HG02678 (cell line): Measurements from ENCODE around the gene YARS1.

Experiments used
- ATAC-seq: cut with Tn5 transposase; IDR thresholded peaks from one replicate; pipeline ENCODE4 v1.9.1; 2021; ENCODE audit warnings: mild to moderate bottlenecking, moderate library complexity; ENCODE audit not compliant: unreplicated experiment

YARS1 gene

DNA sequence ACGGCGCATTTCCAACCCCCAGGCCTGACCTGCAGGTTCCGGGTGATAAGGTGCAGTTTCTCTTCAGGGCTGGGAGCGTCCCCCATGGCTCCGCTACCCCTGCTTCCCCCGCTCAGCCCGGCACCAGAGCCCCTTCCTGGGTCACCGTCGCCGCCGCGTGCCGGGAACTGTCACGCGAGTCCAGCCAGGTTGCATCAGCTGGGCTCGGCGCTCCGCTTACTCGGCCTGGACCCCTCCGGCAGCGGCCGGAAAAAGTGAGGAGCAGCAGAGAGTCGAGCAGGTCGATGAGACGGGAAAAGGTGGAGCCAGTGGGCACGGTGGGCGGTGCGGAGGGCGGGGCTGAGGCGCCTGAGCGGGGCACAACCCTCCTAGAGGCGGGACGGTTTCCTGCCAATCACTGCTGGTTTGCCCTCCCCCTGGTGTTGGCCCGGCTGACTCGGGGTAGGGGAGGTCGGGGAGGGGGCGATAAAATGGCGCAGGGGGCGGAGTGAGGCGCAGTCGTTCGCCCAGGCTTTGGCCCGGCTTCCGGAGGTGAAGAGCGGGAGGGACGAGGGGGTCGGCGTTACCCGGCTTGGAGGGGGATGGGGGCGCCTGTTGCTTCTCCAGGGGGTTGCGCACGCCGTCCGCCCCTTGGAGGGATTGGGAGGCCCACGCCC lies at the start of gene YARS1, which contains the start of gene S100PBP:
TSS of gene YARS1 (minus strand) at position 200 of the 656 bp plus-strand sequence. CDS start at position 86, 114 bp downstream.
TSS of gene S100PBP (plus strand) at position 495 of the 656 bp plus-strand sequence. CDS start 8,447 bp downstream, outside the sequence.
- ATAC-seq, result peak; percentile 87

DNA sequence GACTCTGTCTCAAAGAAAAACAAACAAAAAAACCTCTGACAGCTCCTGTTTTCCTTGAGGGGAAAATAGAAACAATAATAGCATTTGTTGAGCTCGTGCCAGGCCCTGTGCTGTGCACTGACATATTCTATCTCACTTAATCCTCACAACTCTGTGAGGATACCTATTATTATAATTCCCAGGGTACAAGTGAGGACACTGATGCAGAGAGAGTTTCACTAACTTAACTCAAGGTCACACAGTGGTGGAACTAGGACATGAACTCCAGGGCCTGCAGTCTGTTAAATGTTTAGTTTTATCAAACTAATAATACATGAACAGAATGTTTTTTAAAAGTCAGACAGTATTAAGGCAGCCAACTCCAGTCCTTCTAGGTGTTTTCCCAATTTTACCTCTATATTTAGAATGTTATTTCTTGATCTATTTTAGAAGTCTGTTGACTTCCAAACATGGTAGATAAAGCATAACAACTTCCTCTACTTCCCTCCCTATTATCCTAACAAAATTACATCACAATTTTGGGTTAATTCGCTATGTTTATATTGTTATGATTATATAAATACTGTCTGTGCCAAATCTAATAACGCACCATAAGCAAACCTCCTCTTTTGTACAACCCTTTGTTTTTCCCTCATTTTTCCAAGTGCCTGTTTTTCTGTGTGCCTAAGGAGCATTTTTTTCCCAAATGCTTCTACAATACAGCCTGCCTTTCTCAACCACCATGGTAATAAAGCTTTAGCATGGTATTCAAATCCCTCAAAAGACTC lies 48.7 kb upstream of the YARS1 start:
- no peak for ATAC-seq

DNA sequence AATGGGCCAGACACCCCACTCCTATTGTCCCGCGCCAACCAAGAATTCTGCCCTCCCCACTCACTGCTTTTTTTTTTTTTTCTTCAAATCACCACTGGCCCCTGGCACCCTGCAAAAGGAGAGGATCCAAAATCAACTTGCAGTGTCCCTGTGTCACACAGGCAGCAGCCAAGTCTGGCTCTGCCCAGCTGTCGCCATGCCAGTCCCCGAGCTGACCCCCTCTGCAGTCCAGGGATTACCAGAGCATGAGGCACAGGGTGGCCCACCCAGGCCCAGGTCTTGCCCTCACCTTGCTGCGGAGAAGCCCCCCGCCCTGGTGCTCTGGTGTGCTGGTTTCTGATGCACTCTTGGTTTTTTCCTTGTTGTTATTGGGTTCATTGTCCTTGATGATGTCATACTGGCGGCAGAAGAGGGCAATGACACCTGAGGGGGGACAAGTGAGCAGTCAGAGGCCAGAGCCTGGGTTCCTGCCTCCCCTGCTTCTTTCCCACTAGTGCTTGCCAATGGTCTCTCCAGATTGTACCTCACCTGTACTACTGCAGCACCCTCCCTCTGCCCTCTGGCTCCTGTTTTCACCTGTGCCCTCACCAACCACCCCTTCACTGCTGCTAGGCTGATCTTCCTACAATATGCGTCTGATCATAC lies 47.3 kb upstream of the YARS1 start:
- ATAC-seq, result no peak

DNA sequence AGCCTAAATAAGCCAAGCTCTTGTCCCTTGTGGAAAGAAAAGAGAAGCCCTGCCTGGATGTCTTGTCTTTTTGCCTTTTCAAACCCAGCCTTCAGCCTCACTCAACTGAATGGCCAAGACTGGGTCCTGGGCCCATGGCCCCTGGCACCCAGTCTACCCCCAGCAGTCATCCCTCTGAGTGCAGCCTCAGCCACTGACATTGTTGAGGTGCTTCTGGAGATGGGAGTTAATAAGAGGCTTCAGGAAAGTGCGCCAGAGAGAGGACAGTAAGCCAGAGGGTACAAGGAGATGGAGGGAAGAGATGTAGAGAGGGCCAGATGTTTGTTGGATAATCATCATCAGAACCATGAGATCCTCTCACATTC lies 46.7 kb upstream of the YARS1 start:
- ATAC-seq, result no peak

DNA sequence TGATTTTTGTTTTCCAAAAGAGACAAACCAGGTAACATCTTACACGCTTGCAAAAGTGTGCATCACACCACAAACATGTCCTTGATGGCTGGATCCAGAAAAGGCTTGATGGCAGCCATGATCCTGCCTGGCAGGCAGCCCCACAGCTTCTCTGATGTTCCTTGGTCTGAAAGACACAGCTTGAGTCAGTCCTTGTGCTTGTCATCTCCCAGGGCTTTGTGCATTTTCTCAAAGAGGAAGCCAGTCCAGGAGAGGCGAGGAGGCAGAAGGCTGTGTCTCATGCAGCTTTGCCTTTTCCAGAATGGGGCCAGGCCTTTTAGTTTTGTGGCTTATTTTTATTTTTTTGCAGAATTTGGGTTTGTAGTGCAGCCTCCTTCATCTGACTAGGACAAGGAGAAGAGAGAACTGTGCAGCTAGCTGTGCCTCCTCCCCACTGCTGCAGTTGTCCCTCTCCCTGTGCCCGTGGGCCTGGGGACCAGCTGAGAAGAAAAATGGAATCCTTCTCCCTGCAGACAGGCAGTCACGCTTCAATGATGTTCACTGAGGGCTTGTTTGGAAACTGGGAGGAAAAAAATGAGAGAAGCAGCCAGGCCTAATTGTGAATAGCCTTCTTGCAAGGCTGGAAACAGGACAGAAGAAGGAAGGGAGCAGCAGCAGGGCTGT lies 46.2 kb upstream of the YARS1 start:
- no peak for ATAC-seq

DNA sequence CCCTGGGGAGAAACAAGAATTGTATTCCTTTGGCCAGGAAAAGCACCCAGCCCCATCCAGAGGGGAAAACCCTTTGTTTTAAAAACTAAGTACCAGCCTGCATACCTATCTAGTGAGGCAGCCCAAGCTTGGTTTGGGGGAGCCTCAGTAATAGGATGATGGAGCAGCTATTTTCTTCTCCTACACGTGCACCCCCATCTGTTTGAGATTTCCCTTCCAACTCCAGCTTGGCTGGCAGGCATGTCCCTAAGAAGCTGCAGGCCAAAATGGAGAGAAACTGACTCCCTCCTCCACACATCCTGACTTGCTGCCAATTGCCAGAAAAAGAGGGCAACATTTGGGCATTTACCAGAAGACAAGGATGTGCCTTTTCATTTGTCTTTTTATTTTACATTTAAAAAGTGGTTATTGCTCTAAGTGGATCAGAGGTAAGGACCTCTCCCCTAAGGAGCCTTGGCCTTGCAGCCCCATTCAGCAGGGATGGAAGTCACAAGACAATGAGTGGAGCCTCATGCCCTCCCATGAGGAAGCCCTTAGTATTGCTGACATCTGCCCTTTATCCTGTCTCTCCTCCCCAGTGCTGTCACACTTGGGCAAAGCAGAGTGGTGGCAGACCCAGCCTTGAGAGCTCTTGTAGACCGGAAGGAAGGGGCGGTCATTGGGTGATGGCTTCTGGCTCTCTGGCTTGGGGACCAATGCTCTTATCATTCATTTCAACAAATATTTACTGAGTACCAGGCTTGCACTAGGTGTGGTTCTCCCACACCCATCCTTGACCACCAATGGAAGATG lies 44.9 kb upstream of the YARS1 start:
- no peak for ATAC-seq

DNA sequence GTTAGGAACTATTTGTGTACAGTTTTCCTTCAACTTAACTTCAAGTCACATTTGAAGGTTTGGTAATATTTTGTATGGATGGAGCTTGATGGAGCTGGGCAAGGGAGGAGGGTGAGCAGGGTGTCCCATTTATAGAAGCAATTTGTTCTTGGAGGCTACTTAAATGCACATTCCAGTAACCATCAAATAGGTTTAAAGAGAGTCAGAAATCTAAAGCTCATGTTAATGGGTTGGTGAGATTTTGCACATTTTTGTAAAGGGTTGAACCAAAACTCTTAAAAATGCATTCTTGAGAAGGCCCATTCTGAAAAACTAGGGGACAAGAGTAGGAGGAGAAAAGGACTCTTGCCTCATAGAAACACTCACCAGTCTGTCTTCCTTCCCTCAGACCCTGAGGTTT lies 43.4 kb upstream of the YARS1 start:
- ATAC-seq, result no peak

DNA sequence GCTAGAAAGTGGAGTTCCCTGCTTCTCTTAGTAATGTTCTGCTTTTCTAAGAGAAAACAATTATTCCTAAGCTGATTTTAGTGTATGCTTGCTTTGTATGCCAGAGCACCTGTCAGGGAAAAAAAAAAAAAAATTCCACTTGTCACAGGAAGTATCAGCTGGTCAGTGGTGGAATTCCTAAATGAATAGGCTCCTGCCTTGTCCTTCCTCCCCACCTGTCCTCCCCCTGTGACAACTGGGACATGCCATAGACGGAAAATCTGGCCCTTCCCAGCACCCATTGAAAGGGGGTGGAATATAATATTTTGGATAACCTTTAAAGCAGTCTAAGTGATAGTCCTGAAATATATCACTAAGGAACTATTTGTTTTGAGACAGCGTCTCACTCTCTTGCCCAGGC lies 42.8 kb upstream of the YARS1 start:
- no peak for ATAC-seq

DNA sequence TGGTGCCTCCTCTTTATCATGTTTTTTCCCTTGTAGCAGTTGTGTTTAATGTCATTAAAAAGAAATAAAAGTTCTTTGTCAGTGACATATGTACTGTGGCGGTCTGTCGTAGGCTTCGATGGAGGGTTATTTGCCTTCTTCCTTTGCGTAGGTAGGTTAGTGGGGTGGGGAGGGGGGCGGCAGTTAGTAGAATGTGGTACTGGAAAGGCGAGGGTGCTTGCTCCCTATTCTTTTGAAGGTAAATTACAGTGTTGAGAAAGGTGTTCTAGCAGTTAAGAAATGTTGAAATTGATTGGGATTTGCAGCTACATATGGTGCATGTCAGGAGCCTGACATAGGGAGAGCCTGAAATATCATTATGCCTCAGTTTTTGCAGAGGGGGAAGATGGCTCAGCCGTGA lies 41.6 kb upstream of the YARS1 start:
- ATAC-seq, result no peak

DNA sequence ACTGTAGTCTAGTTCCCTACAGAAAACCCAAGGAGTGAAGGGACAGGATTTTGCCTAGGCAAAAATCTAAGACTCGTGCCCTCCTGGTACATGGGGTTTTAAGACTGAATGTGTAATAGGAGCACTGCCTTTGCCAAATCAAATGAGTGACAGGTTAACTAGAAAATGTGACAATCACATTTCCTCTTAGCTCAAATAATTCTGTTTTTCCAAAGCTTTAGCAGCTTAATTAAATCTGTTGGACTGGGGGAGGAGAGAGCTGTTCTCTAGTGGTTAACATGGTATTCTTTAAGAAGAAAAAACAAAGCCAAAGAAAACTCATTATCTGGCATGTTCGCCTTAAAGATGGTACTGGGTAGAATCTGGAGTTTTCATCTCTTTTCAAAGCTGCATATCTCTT lies 41.0 kb upstream of the YARS1 start:
- no peak for ATAC-seq

DNA sequence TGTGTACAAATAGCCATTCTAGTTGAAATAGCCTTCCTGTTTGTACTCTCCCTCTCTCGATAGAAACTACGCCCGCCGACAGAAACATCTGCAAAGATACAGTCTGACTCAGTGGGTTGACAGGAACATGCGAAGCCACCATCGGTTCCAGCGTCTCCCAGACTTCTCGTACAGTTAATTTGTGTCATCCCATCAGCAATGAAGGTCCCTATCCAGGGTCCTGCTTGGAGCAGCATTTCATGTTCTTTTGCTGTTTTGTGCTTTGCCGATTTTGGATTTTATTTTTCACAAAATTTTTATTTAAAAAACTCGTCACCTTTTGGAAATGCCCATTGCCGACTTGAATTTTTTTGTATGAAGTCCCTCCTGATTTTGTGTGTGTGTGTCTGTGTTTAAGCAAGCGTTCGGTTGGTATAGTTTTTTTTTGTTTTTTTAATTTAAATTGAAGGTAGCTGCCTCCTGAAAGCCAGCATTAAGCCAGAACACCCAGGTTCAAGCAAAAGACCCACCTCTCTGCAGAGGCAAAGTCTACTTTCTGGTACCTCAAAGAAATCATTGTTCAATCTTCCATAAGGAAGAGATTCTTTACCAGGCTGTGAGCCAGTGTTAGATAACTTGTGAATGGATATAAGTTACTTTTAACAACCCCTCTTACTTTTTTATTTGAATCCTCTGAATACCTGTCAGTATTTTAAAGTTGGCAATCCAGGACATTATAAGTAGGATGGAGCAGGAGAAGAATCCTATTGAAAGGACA lies 38.9 kb upstream of the YARS1 start:
- ATAC-seq, result no peak

DNA sequence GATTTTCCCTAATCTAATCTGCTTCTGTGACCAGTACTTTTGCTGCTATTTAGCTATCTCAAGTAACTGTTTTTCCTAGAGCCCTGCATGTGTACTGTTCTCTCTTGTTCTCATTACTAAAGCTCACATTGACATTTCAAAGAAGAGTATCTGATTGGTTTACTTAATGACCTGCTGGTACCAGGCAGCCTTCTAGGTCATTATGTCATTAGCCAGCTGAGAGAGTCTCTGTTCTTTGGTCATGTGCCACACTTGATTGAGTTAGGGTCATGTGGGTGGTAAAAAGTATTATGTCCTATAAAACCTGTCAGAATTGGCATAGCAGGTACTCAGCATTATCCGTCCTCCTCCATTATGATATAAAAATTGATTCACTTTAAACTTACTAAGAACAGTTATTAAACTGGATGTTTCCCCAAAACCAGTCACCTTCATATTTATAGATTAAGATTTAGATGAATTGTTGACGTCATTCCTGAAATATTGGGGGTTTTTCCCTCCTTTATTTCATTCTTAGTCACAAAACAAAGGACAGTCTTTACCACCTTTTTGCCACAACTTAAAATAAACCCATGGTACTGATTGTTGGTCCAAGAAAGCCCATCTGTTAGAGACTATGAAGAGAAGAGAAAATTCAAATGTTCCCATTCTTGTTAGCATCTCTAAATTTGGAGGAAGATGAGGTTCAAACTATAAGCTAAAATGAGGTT lies 31.4 kb upstream of the YARS1 start:
- no peak for ATAC-seq

DNA sequence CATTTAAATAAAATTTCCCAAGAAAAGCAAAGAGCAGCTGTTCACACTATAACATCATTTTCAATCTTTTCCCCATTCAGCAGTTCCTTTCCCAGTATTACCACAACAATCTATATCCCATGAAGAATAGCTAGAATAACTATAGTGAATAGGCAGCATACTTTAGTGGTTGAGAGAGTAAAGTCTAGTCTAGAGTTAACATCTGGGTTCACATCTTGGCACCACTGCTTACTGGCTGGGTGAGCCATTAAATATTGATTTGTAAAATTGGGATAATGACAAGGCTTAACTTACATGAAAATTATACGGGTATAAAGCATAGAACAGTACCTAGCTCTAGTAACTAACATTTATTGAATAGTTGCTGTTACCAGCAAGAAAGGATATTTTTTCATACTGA lies 14.7 kb upstream of the YARS1 start:
- no peak for ATAC-seq

DNA sequence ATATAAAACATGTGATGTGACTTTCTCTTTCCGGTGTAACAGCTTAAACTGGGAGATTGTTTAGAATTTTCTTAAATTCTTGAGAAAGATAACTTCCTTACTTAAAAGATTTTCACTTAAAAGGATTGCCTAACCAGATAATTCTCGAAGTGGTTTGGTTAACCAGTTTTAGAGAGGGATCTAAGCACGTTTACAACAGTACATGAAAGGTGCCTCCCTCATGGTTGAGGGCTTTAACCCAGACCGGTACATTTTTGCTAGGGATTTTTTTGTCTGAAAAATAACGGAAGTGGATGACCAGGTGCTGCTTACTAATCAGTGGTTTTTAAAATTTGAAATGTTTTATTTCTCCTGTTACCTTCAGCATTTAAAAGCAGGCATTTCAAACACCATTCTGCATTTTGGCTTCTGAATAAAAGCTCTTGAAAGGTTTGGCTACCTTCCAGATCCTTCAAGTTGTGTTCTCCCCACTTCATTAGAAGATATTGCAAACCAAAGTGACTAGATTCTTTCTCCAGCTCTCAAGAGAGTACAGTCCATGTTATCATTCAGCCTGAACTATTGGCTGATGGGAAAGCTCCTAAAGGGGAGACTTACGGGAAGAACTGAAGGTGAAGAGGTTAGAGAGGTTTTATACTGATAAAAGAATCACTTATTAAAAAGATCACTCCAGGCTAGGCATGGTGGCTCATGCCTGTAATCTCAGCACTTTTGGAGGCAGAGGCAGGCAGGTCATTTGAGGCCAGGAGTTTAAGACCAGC lies 13.1 kb upstream of the YARS1 start:
- ATAC-seq, result no peak

DNA sequence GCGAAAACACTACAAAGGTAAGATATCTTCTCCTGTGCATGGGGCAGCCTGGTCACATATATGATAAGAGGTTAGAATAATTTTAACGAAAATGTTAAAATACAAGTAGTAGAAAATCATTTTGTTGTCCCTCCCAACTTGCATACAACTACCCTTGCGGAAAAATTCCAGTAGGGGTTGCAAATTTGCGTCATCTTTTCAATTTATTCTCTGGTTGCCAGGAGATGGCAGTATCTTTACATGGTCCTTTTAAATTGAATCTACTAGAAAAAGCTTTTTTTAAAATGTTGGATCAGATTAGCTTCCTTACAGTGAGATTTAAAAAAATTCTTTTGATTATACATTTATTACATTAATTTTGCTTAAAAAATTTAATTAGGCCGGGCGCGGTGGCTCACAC lies 11.2 kb upstream of the YARS1 start:
- ATAC-seq, result no peak

DNA sequence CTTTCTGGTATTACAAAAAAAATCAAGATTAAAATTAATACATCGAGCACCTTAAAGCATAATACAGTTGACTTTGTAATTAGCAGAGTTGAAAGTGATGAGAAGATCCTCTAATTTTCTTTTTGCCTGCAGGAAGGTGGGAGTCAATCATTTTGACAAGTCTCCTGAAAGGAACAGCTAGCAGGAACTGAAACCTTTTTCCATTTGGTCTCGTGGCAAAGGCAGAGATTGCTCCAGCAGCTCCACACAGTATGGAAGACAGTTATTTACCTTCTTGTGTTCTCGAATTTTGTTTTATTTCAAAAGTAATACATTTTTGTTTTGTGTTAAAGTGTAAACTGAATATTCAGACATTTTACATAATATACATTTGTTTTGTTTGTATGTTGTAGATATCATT lies 8.0 kb upstream of the YARS1 start:
- no peak for ATAC-seq

DNA sequence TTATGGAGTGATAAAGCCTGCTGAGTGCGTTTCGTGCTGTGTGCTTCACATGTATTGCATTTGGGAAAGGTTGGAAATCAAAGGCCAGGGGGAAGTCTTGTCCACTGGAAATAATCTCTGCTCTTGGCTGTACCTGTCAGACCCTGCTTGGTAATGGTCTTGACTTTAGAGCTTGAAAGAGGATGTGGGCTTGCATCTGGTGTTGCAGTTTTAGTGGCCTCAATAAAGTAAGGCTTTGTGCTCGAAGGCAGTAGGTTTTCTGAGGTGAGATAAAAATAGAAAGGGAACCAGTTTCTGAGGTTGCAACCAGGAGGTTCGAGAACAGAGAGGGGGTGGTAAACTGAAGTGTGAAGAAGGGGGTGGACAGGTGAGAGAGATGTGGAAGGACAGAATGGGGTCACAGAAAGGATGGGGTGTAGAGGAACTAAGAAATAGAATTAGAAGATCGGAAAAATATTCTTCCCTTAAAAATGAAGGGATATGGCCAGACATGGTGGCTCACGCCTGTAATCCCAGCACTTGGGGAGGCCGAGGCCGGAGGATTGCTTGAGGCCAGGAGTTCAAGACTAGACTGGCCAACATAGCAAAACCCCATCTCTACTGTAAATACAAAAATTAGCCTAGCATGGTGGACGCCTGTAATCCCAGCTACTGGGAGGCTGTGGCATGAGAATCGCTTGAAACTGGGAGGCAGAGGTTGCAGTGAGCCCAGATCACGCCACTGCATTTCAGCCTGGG lies 1.8 kb upstream of the YARS1 start:
- ATAC-seq, result peak; percentile 50
